WERI-Rb-1 (cell line): ENCODE data around the gene ESF1.

Source experiments
- DNase-seq: peaks from one replicate; pipeline ENCODE4 v3.0.0-alpha.2; 2020
- H3K27ac ChIP-seq: fragments of 250-450 bp; sonication (Bioruptor Pico); 2 replicates; pipeline ENCODE4 v1.5.1; 2020; ENCODE audit warnings: mild to moderate bottlenecking, moderate library complexity
- H3K27me3 ChIP-seq: fragments of 250-450 bp; sonication (Bioruptor Pico); 2 replicates; pipeline ENCODE4 v1.5.1; 2021; ENCODE audit warnings: mild to moderate bottlenecking, low read depth, moderate library complexity; ENCODE audit not compliant: insufficient read depth, severe bottlenecking
- H3K36me3 ChIP-seq: fragments of 250-450 bp; sonication (Bioruptor Pico); 2 replicates; pipeline ENCODE4 v1.5.1; 2020; ENCODE audit warnings: mild to moderate bottlenecking, moderate library complexity
- H3K4me3 ChIP-seq: 2 replicates; pipeline ENCODE4 v1.5.1; 2011; ENCODE audit warnings: low read depth, mild to moderate bottlenecking, control low read depth, low read length
- H3K9me3 ChIP-seq: fragments of 250-450 bp; sonication (Bioruptor Pico); 2 replicates; pipeline ENCODE4 v1.5.1; 2021; ENCODE audit warnings: mild to moderate bottlenecking, moderate library complexity; ENCODE audit not compliant: severe bottlenecking
- CTCF ChIP-seq: IDR thresholded peaks from 2 replicates; pipeline ENCODE4 v1.5.1; 2011; ENCODE audit warnings: low read depth, mild to moderate bottlenecking, control low read depth, inconsistent platforms, low read length

Gene ESF1

GRCh38 chr20:13670160-13670559 is 114.6 kb downstream of the ESF1 start:
- DNase-seq: no peak
- Histone ChIP-seq H3K9me3 (no peaks in the 10 kb centered on the region), H3K27me3 (no peaks in the 10 kb centered on the region), H3K4me3 (no peak overlapping the region), H3K36me3 (no peaks in the 10 kb centered on the region), H3K27ac (no peak overlapping the region)
- TF ChIP-seq CTCF: no peak

- no peaks in the 10 kb centered on the region for H3K27me3 ChIP-seq
- DNase-seq: no peak
- H3K36me3 ChIP-seq: no peaks in the 10 kb centered on the region
- H3K27ac ChIP-seq: no peak overlapping the region
- no peak overlapping the region for H3K4me3 ChIP-seq
- TF ChIP-seq CTCF: no peak
- H3K9me3 ChIP-seq: no peaks in the 10 kb centered on the region
Observed at GRCh38 chr20:13665709-13666395, 118.9 kb downstream of the ESF1 start.
